ENCODE data around the gene TFDP1. TPM values are rescaled to one million over a fixed set of nuclear protein-coding genes. Genes with fewer than 3 reads are reported as not detected.
A peak's percentile ranks its signal among the peaks of the same experiment; 100 is the strongest.
"Not testable (repeated sequence)": the region's sequence is repeated elsewhere in the genome, so short reads cannot be mapped to it uniquely, and the experiment has no call there.

TFDP1 gene
- total RNA-seq, 3 donors from 2014 or later (not counting 1 experiment from before 2014, with no cell fraction given) = 26.3 to 44.3 (median 29.2) TPM

DNA sequence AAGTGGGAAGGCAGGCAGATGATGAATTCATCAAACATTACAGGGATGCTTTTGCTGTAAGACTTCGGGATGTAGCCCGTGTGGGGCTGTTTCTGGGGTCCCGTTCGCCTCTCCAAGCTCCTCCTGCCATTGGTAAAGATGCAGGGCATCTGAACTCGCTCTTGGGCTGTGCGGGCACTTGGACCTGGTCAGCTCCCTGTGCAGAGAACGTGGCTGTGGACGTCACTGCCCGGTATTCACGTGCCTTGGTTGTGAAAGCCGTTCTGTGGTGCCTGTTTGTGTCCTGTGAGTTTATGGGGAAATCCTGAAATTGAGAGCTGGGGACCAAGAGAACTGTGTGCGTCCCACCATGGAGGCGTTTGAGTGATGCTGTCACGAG is 5.4 kb downstream of the TFDP1 start:
- ATAC-seq (no peak), DNase-seq (no peak)
- H3K9me3 ChIP-seq (ENCODE audit: control insufficient read depth, insufficient read depth, low read length) = no peaks in the 10 kb centered on the region
- Mint-ChIP-seq H3K36me3 (no peaks in the 10 kb centered on the region), H3K27ac (no peak overlapping the region), H3K9me3 (peaks cover 4 to 5% of the 10 kb centered on the region in 2 donors), H3K4me1 (peaks cover 28 to 35% of the 10 kb centered on the region in 2 donors), H3K4me3 (no peak overlapping the region), H3K27me3 (ENCODE audit: low read depth in 2 of 2) (no peaks in the 10 kb centered on the region)
- peaks cover 43% of the 10 kb centered on the region for H3K4me1 ChIP-seq (ENCODE audit: control insufficient read depth, insufficient read depth, low read length)
- 98% methylated on average over 14 of the region's 14 CpGs for WGBS (ENCODE audit: insufficient coverage)
- H3K27me3 ChIP-seq (ENCODE audit: control insufficient read depth, insufficient read depth, low read length) = no peaks in the 10 kb centered on the region
- intact Hi-C loops (cut with micrococcal nuclease) = no loop called here
- no peak overlapping the region for H3K4me3 ChIP-seq (ENCODE audit: low read length)
- no peaks in the 10 kb centered on the region for H3K36me3 ChIP-seq (ENCODE audit: control insufficient read depth, insufficient read depth, low read length)
- TF ChIP-seq, protein P1, sequence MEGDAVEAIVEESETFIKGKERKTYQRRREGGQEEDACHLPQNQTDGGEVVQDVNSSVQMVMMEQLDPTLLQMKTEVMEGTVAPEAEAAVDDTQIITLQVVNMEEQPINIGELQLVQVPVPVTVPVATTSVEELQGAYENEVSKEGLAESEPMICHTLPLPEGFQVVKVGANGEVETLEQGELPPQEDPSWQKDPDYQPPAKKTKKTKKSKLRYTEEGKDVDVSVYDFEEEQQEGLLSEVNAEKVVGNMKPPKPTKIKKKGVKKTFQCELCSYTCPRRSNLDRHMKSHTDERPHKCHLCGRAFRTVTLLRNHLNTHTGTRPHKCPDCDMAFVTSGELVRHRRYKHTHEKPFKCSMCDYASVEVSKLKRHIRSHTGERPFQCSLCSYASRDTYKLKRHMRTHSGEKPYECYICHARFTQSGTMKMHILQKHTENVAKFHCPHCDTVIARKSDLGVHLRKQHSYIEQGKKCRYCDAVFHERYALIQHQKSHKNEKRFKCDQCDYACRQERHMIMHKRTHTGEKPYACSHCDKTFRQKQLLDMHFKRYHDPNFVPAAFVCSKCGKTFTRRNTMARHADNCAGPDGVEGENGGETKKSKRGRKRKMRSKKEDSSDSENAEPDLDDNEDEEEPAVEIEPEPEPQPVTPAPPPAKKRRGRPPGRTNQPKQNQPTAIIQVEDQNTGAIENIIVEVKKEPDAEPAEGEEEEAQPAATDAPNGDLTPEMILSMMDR (IDR thresholded peaks at IDR 0.05) = no peak
- H3K27ac ChIP-seq (ENCODE audit: low read length) = no peak overlapping the region

DNA sequence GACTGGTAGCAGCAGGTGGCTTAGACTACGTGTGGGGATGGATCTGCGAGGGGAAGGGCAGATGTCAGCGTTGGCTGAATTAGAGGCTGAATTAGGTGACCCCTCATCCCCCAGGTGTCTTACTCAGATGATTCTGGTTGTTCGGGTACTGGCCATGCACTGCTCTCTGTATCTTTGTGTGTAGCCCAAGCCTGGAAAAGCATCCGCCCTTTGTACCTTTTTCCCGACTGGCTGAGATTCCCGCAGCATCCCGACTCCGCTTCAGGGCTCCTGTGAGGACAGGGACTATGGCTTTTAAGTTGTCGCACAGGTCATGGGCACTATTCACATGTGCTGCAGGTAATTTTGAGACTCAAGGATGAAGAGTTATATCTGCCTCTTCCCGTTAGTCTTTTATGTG is 7.2 kb downstream of the TFDP1 start:
- no peaks in the 10 kb centered on the region for H3K27me3 ChIP-seq (ENCODE audit: control insufficient read depth, insufficient read depth, low read length)
- Mint-ChIP-seq H3K27ac (peak overlapping the region in 1 of 2 donors; percentile 5), H3K4me3 (no peak overlapping the region), H3K4me1 (peaks cover 18 to 27% of the 10 kb centered on the region in 2 donors), H3K9me3 (peaks cover 4 to 5% of the 10 kb centered on the region in 2 donors), H3K27me3 (ENCODE audit: low read depth in 2 of 2) (no peaks in the 10 kb centered on the region), H3K36me3 (no peaks in the 10 kb centered on the region)
- no peaks in the 10 kb centered on the region for H3K9me3 ChIP-seq (ENCODE audit: control insufficient read depth, insufficient read depth, low read length)
- intact Hi-C loops (cut with micrococcal nuclease) = no loop called here
- ATAC-seq = no peak
- TF ChIP-seq, protein P1 (IDR thresholded peaks at IDR 0.05) = no peak
- no peak overlapping the region for H3K4me3 ChIP-seq (ENCODE audit: low read length)
- WGBS (ENCODE audit: insufficient coverage) = 95% methylated on average over 11 of the region's 11 CpGs
- peaks cover 31% of the 10 kb centered on the region for H3K4me1 ChIP-seq (ENCODE audit: control insufficient read depth, insufficient read depth, low read length)
- no peaks in the 10 kb centered on the region for H3K36me3 ChIP-seq (ENCODE audit: control insufficient read depth, insufficient read depth, low read length)
- H3K27ac ChIP-seq (ENCODE audit: low read length) = no peak overlapping the region
- no peak for DNase-seq

DNA sequence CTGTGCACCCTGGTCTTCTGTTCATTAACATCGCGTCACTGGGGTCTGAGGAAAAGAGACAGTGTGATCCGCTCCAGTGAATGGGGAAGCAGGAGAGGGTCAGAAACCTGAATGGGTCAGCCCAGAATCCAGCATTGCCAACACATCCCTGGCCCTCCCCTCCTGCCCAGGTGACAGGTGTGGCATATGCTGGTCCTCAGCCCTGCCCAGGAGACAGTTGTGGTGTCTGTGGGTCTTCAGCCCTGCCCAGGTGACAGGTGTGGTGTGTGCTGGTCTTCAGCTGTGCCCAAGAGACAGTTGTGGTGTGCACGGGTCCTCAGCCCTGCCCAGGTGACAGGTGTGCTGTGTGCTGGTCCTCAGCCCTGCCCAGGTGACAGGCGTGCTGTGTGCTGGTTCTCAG is 8.0 kb downstream of the TFDP1 start:
- no peak overlapping the region for H3K27ac Mint-ChIP-seq
- peaks cover 22% of the 10 kb centered on the region for H3K4me1 ChIP-seq (ENCODE audit: control insufficient read depth, insufficient read depth, low read length)
- peak in 1 of 2 donors; percentile 4 for DNase-seq
- H3K4me3 Mint-ChIP-seq = no peak overlapping the region
- no peak for ATAC-seq
- H3K27me3 Mint-ChIP-seq (ENCODE audit: low read depth in 2 of 2) = no peaks in the 10 kb centered on the region
- H3K36me3 ChIP-seq (ENCODE audit: control insufficient read depth, insufficient read depth, low read length) = no peaks in the 10 kb centered on the region
- H3K27me3 ChIP-seq (ENCODE audit: control insufficient read depth, insufficient read depth, low read length) = no peaks in the 10 kb centered on the region
- no peak overlapping the region for H3K27ac ChIP-seq (ENCODE audit: low read length)
- H3K9me3 ChIP-seq (ENCODE audit: control insufficient read depth, insufficient read depth, low read length) = no peaks in the 10 kb centered on the region
- H3K4me1 Mint-ChIP-seq = peaks cover 16 to 22% of the 10 kb centered on the region in 2 donors
- H3K9me3 Mint-ChIP-seq = peaks cover 4 to 5% of the 10 kb centered on the region in 2 donors
- no peaks in the 10 kb centered on the region for H3K36me3 Mint-ChIP-seq
- TF ChIP-seq, protein P1 (IDR thresholded peaks at IDR 0.05) = no peak
- WGBS (ENCODE audit: insufficient coverage) = 97% methylated on average over 5 of the region's 5 CpGs
- intact Hi-C loops (cut with micrococcal nuclease) = no loop called here
- no peak overlapping the region for H3K4me3 ChIP-seq (ENCODE audit: low read length)

DNA sequence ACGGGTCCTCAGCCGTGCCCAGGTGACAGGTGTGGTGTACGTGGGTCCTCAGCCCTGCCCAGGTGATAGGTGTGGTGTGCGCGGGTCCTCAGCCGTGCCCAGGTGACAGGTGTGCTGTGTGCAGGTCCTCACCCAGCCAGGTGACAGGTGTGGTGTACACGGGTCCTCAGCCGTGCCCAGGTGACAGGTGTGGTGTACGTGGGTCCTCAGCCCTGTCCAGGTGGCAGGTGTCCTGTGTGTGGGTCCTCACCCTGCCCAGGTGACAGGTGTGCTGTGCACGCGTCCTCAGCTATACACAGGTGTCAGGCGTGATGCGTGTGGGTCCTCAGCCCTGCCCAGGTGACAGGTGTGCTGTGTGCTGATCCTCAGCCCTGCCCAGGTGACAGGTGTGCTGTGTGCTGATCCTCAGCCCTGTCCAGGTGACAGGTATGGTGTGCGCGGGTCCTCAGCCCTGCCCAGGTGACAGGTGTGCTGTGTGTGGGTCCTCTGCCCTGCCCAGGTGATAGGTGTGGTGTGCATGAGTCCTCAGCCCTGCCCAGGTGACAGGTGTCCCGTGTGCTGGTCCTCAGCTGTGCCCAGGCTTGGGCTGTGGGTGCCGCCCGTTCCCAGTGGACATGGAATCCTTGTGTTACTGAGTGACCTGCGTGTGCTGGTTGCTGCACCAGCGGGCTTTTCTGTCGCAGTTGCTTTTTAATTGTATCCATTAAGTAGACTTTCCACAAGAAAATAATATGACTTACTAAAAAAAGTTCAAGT is 9.7 kb downstream of the TFDP1 start:
- H3K4me3 ChIP-seq (ENCODE audit: low read length); H3K9me3 ChIP-seq (ENCODE audit: control insufficient read depth, insufficient read depth, low read length); H3K4me1 ChIP-seq (ENCODE audit: control insufficient read depth, insufficient read depth, low read length); H3K27ac Mint-ChIP-seq; intact Hi-C loops (cut with micrococcal nuclease); H3K36me3 ChIP-seq (ENCODE audit: control insufficient read depth, insufficient read depth, low read length); H3K27me3 Mint-ChIP-seq (ENCODE audit: low read depth in 2 of 2); H3K36me3 Mint-ChIP-seq; H3K4me3 Mint-ChIP-seq; H3K9me3 Mint-ChIP-seq; ATAC-seq; H3K27me3 ChIP-seq (ENCODE audit: control insufficient read depth, insufficient read depth, low read length); H3K27ac ChIP-seq (ENCODE audit: low read length): not testable (repeated sequence)
- 98% methylated on average over 16 of the region's 21 CpGs for WGBS (ENCODE audit: insufficient coverage)
- DNase-seq = peak in 1 of 2 donors; percentile 1
- H3K4me1 Mint-ChIP-seq = peaks cover 12% of the 10 kb centered on the region in 2 donors
